Neural cell (in vitro differentiated cells): Measurements from ENCODE around the gene PPIB. TPM values are rescaled to one million over a fixed set of nuclear protein-coding genes. Genes with fewer than 3 reads are reported as not detected.

ENCODE experiments used
- H2AFZ ChIP-seq: fragments of 200-600, 300-800 bp; sonication (generic), shearing (Covaris generic); 2 replicates; pipeline ENCODE4 v1.6.0; 2014; ENCODE audit warnings: low read depth, mild to moderate bottlenecking, antibody characterized with exemption, low read length, moderate library complexity
- H3F3A ChIP-seq: fragments of 200-600 bp; shearing (Covaris generic); 2 replicates; pipeline ENCODE4 v1.6.1; 2016; ENCODE audit warnings: mild to moderate bottlenecking, moderate library complexity, mixed read lengths, antibody characterized with exemption, low read length; ENCODE audit not compliant: insufficient read depth, poor library complexity, severe bottlenecking
- H3K27ac ChIP-seq: fragments of 200-600, 300-800 bp; sonication (generic), shearing (Covaris generic); 2 replicates; pipeline ENCODE4 v1.5.1; 2014; ENCODE audit warnings: mild to moderate bottlenecking, low read length, moderate library complexity
- H3K27me3 ChIP-seq: fragments of 300-800, 200-600 bp; sonication (generic), shearing (Covaris generic); 2 replicates; pipeline ENCODE4 v1.6.0; 2014; ENCODE audit warnings: mild to moderate bottlenecking, low read depth, low read length, moderate library complexity; ENCODE audit not compliant: insufficient read depth
- H3K36me3 ChIP-seq: fragments of 300-800, 200-600 bp; sonication (generic), shearing (Covaris generic); 2 replicates; pipeline ENCODE4 v1.5.1; 2014; ENCODE audit warnings: mild to moderate bottlenecking, antibody characterized with exemption, low read length, moderate library complexity; ENCODE audit not compliant: insufficient read depth
- H3K4me2 ChIP-seq: fragments of 300-800, 200-600 bp; sonication (generic), shearing (Covaris generic); 2 replicates; pipeline ENCODE4 v1.6.0; 2014; ENCODE audit warnings: mild to moderate bottlenecking, low read length
- H3K4me3 ChIP-seq: fragments of 300-800, 200-600 bp; sonication (generic), shearing (Covaris generic); 2 replicates; pipeline ENCODE4 v1.5.1; 2014; ENCODE audit warnings: mild to moderate bottlenecking, low read length, moderate library complexity
- H3K79me2 ChIP-seq: fragments of 200-600 bp; shearing (Covaris generic); replicated peaks from 2 replicates; pipeline ENCODE4 v1.6.0; 2014; ENCODE audit warnings: mild to moderate bottlenecking, low read length, moderate library complexity; ENCODE audit not compliant: insufficient read depth
- H3K9ac ChIP-seq: fragments of 300-800, 200-600 bp; sonication (generic), shearing (Covaris generic); 2 replicates; pipeline ENCODE4 v1.6.1; 2016; ENCODE audit warnings: mild to moderate bottlenecking, low read length, mixed read lengths
- H3K9me2 ChIP-seq: fragments of 200-600 bp; shearing (Covaris generic); 2 replicates; pipeline ENCODE4 v1.6.1; 2016; ENCODE audit warnings: mild to moderate bottlenecking, low read length, mixed read lengths; ENCODE audit not compliant: insufficient read depth
- H3K9me3 ChIP-seq: fragments of 200-600, 300-800 bp; sonication (generic), shearing (Covaris generic); 2 replicates; pipeline ENCODE4 v1.6.1; 2016; ENCODE audit warnings: mild to moderate bottlenecking, mixed run types, low read length, moderate library complexity, mixed read lengths
- H4K20me1 ChIP-seq: fragments of 200-600 bp; shearing (Covaris generic); 2 replicates; pipeline ENCODE4 v1.6.1; 2016; ENCODE audit warnings: mild to moderate bottlenecking, mixed run types; ENCODE audit not compliant: insufficient read depth
- CTCF ChIP-seq: fragments of 450-650 bp; IDR thresholded peaks from 2 replicates; pipeline ENCODE4 v1.5.1; 2014; ENCODE audit warnings: antibody characterized with exemption, mild to moderate bottlenecking, moderate library complexity; ENCODE audit not compliant: poor library complexity, severe bottlenecking
- EP300 ChIP-seq: fragments of 450-650 bp; conservative IDR thresholded peaks from 2 replicates; pipeline ENCODE4 v1.6.1; 2014; ENCODE audit warnings: antibody characterized with exemption, mild to moderate bottlenecking, moderate library complexity; ENCODE audit not compliant: poor library complexity, severe bottlenecking
- EZH2 ChIP-seq: fragments of 200-600, 300-800 bp; shearing (Covaris generic), sonication (generic); IDR thresholded peaks from 2 replicates; pipeline ENCODE4 v1.6.1; 2014; ENCODE audit warnings: antibody characterized with exemption, low read length, borderline replicate concordance, mild to moderate bottlenecking; ENCODE audit not compliant: insufficient read depth, poor library complexity, severe bottlenecking
- MXI1 ChIP-seq: fragments of 450-650 bp; conservative IDR thresholded peaks from 2 replicates; pipeline ENCODE4 v1.6.1; 2014; ENCODE audit warnings: antibody characterized with exemption, mild to moderate bottlenecking; ENCODE audit not compliant: poor library complexity, severe bottlenecking
- POLR2AphosphoS5 ChIP-seq: IDR thresholded peaks from 2 replicates; pipeline ENCODE4 v1.6.1; 2012
- RAD21 ChIP-seq: fragments of 450-650 bp; conservative IDR thresholded peaks from 2 replicates; pipeline ENCODE4 v1.6.1; 2014; ENCODE audit warnings: antibody characterized with exemption, mild to moderate bottlenecking, moderate library complexity
- REST ChIP-seq: IDR thresholded peaks from 2 replicates; pipeline ENCODE4 v1.6.1; 2012; ENCODE audit warnings: borderline replicate concordance
- SMC3 ChIP-seq: fragments of 450-650 bp; conservative IDR thresholded peaks from 2 replicates; pipeline ENCODE4 v1.6.1; 2014; ENCODE audit warnings: antibody characterized with exemption, mild to moderate bottlenecking, moderate library complexity; ENCODE audit not compliant: poor library complexity
- TAF1 ChIP-seq: IDR thresholded peaks from 2 replicates; pipeline ENCODE4 v1.6.1; 2012; ENCODE audit warnings: low read depth
- polyA plus RNA-seq: library from polyadenylated mRNA; depleted of rRNA; stranded (reverse); fragments of >200 nt; gene quantifications from 2 replicates; pipeline ENCODE4 v1.2.3, GENCODE V29; 2014

The PPIB gene
- polyA plus RNA-seq, 1 donor from 2014 or later: 206 TPM

- Histone ChIP-seq H3K79me2 (no peaks in the 10 kb centered on the region), H3K9me3 (no peaks in the 10 kb centered on the region), H3K9me2 (no peaks in the 10 kb centered on the region), H3K4me2 (no peak overlapping the region), H3K36me3 (no peaks in the 10 kb centered on the region), H3F3A (no peaks in the 10 kb centered on the region), H2AFZ (no peak overlapping the region), H3K27me3 (no peaks in the 10 kb centered on the region), H3K4me3 (no peak overlapping the region), H3K27ac (no peak overlapping the region), H3K9ac (no peak overlapping the region), H4K20me1 (no peaks in the 10 kb centered on the region)
- TF ChIP-seq EZH2 (no peak), RAD21 (no peak), SMC3 (no peak), POLR2AphosphoS5 (no peak), TAF1 (no peak), REST (no peak), CTCF (no peak), EP300 (no peak), MXI1 (no peak)
Observed at GRCh38 chr15:64144565-64145281, 18.1 kb downstream of the PPIB start.

GRCh38 chr15:64144192-64144564 lies 18.6 kb downstream of the PPIB start:
- no peak overlapping the region for H3K4me3 ChIP-seq
- H3K9me2 ChIP-seq: no peaks in the 10 kb centered on the region
- no peaks in the 10 kb centered on the region for H3K79me2 ChIP-seq
- H2AFZ ChIP-seq: no peak overlapping the region
- H3K27me3 ChIP-seq: no peaks in the 10 kb centered on the region
- no peaks in the 10 kb centered on the region for H3F3A ChIP-seq
- H3K9ac ChIP-seq: no peak overlapping the region
- no peaks in the 10 kb centered on the region for H3K36me3 ChIP-seq
- no peak for TF ChIP-seq EP300
- TF ChIP-seq MXI1: no peak
- no peak for TF ChIP-seq RAD21
- no peak for TF ChIP-seq EZH2
- TF ChIP-seq POLR2AphosphoS5: no peak
- no peak for TF ChIP-seq SMC3
- no peak for TF ChIP-seq CTCF
- H4K20me1 ChIP-seq: no peaks in the 10 kb centered on the region
- no peaks in the 10 kb centered on the region for H3K9me3 ChIP-seq
- H3K4me2 ChIP-seq: no peak overlapping the region
- H3K27ac ChIP-seq: no peak overlapping the region
